ENCODE measurements around the gene SMPD3.

The SMPD3 gene

DNA sequence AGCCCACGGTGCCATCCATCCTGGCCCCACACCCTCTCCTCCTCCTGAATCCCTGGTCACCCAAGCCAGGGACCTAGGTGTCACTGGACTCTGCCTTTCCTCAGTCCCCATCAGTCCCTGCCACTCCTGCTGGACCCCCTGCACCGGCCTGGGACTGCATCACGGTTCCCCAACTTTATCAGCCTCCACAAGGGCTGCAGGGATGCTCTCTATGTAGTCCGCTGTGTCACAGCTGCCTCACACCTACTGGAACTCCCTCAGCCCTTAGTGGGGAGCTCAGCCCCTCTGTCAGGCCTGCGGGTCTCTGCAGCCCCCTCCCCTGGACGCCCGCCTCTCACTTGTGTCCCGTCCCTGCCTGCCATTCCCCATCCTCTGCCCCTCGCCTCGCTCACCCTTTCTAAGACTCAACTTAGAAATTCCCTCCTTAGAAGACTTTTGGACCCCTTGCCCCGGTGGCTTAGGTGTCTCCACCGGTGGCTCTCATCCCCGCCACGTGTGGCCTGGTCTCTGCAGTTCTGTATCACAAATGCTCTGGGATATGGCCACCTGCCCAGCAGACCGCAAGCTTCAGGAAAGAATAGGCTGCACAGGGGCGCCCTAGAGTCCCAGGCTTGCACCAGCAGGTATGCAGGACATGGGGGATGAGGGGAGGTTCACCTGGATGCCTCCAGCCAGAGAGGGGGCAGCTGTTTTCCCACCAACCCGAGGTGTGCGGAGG, 74.6 kb downstream of the SMPD3 start:
- TF ChIP-seq GATA3 (IDR thresholded peaks at IDR 0.05; ENCODE audit: low read depth, low read length) = no peak
- no peak for TF ChIP-seq GATA2 (IDR thresholded peaks at IDR 0.05; ENCODE audit: low read depth, low read length)

DNA sequence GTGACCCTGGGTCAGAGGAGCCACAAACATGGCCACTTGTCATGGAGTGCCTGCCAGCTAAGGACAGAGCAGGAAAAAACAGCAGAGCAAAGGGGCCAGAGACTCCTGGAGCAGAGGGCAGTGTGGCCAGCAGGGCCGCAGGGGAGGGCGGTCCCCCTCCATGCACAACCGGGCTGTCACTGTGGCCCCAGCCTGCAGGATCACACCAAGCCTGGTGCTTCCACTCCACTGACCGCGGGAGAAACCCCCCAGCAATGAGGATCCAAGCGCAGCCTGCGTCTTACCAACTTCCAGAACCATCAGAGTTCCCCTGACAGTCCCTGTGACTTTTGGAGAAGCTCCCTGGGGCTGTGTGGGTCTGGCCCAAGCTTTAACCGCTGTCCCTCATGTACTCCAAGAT, 75.5 kb downstream of the SMPD3 start:
- no peak for TF ChIP-seq GATA3 (IDR thresholded peaks at IDR 0.05; ENCODE audit: low read depth, low read length)
- no peak for TF ChIP-seq GATA2 (IDR thresholded peaks at IDR 0.05; ENCODE audit: low read depth, low read length)

DNA sequence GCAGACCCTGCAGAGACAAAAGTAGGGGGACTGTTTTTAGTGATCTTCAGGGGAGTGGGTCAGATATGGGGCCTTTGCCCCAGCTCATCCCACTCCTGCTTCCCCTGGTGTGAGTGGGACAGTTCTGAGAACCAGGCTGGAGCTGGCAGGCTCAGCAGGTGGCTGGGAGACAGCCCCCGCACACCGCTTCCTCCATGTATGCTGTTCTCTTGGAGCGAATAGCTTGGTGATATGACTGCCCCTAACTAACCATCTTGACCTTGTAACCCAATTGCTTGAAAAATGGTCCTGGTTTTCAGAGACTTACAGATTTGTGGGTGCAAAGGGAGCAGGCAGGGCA, 76.0 kb downstream of the SMPD3 start:
- TF ChIP-seq GATA3 (IDR thresholded peaks at IDR 0.05; ENCODE audit: low read depth, low read length) = no peak
- TF ChIP-seq GATA2 (IDR thresholded peaks at IDR 0.05; ENCODE audit: low read depth, low read length) = no peak

DNA sequence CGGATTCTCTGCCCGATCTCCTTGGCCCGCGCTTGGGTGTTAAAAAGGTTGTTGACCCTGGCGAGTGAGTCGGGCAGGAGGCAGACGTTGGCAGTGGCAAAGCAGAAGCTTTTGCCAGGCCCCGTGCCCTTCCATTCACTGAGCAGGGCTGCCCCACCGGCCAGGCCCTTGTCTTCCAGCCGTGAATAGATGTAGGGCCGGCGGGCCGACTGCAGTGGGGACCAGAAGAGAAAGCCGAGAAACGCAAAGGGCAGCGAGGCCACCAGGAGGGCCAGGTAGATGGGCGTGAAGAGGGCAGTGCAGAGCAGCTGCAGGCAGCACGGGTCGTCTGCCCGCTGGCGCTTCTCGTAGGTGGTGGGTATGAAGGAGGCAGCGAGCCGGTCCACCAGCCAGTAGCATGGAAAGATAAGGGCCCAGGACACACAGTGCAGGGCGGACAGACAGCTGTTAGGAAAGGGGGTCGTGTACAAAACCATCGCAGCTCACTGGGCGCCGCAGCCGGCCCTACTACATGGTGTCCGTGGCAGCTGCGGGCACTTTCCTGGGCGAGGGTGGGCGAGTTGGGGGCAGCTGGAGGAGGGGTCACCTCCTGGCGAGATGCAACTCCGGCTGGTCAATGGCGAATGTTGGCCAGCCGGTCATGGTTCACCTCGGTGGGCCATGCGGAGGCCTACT, 76.5 kb downstream of the SMPD3 start:
- TF ChIP-seq GATA2 (IDR thresholded peaks at IDR 0.05; ENCODE audit: low read depth, low read length) = no peak
- TF ChIP-seq GATA3 (IDR thresholded peaks at IDR 0.05; ENCODE audit: low read depth, low read length) = no peak

DNA sequence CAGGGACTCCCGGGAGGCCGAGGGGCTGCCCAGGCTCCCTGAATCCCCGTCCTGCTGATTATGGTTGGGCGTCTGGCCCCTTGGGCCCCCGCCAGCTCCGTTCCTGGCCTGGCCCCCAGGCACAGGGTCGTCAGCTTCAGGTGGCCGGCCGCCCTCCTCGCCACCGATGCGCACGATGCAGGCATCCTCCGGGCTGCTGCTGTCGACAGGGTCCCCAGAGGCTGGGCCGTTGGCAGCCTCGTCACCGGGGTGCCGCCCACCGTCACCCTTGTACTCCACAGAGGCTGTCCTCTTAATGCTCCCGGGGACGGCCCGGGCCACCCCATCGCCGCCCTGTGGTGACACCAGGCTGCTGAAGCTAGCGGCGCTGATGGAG, 77.0 kb downstream of the SMPD3 start:
- TF ChIP-seq GATA3 (IDR thresholded peaks at IDR 0.05; ENCODE audit: low read depth, low read length) (no peak), GATA2 (IDR thresholded peaks at IDR 0.05; ENCODE audit: low read depth, low read length) (no peak)

DNA sequence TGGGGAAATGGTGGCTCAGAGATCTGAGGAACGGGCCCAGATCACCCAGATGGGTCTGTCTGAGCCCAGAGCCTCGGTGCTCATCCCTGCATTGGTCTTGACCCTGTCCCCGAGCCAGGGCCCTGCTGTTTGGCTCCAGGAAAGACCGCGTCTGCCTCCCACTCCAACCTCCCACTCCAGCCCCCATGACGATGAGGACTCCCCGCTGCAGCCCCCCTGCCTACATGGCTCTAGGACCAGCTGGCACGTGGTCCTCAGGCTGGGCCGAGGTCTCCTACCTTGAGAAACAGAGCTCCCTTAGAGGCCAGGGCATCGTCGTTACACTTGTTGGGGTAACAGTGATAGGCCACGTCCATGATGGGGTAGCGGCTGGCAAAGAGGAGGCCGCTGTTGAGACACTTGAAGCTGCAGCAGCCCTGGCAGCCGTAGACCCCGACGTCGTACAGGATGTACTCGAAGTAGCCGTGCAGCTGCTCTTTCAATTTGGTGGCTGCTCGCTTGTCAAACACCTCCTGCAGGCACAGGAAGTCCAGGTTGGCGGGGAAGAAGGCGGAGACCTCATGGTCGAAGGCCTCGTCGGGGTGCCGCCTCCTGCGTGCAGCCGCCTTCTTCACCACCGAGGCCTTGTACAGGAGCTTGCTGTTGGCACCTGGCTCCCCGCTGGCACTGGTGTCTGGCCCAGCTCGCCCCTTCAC, 77.6 kb downstream of the SMPD3 start:
- TF ChIP-seq GATA3 (IDR thresholded peaks at IDR 0.05; ENCODE audit: low read depth, low read length) = no peak
- no peak for TF ChIP-seq GATA2 (IDR thresholded peaks at IDR 0.05; ENCODE audit: low read depth, low read length)

DNA sequence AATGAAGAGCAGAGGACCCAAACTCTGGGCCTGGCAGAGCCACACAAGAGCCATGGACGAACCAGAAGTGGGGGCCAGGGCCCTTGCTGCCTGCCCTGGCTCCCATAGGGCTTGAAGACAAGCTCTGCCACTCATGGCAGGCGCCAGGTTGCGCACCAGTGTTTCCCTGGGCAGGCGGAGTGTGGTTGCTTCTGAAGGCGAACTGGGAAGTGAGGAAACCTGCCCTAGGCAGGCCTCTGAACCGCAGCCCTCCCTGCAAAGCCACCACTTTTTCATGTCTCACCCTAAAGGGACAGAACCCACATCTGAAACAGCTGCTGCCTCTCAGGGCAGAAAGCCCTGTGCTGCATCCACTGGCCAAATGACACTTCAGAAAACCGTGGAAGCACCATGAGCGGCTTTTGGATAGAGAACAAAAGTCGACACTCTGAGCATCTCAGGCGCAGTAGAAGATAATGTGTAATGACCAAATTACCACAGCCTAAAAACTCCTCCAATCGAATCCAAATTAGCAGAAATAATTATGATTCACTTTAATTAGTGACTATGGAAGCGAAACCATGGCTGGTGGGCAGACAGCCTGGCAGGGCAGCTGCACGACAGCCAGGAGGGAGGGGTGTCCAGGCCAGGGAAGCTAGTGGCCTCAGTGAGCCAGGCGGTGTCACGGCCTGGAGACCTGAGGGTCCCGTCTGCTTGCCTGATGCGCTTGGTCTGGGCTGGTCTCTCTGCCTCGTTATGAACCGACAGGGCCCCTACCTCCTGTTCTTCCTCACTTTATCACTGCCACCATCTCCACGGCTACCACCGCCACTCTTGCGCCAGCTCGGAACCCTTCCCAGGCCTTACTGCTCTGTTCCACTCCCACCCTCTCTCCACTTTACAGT, 78.4 kb downstream of the SMPD3 start:
- TF ChIP-seq GATA3 (IDR thresholded peaks at IDR 0.05; ENCODE audit: low read depth, low read length) (no peak), GATA2 (IDR thresholded peaks at IDR 0.05; ENCODE audit: low read depth, low read length) (no peak; the same call in 1 of the 2 replicates)

DNA sequence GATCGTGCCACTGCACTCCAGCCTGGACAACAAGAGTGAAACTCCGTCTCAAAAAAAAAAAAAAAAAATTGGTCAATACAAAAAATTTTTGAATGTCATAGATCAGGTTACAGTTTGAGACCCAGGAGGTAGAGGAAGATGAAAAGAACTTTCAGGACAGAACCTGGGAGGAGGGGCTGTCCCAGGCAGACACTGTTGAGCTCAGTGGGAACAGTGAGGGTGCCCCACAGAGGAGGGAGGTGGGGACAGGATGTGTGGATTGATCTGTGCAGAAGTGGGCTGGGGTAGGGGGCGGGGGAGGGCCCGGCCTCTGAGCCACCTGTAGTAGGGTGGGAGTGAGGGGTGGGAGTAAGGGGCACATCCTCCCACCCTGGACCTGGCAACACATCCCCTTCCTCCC, 79.1 kb downstream of the SMPD3 start:
- TF ChIP-seq GATA2 (IDR thresholded peaks at IDR 0.05; ENCODE audit: low read depth, low read length) (no peak), GATA3 (IDR thresholded peaks at IDR 0.05; ENCODE audit: low read depth, low read length) (no peak)

DNA sequence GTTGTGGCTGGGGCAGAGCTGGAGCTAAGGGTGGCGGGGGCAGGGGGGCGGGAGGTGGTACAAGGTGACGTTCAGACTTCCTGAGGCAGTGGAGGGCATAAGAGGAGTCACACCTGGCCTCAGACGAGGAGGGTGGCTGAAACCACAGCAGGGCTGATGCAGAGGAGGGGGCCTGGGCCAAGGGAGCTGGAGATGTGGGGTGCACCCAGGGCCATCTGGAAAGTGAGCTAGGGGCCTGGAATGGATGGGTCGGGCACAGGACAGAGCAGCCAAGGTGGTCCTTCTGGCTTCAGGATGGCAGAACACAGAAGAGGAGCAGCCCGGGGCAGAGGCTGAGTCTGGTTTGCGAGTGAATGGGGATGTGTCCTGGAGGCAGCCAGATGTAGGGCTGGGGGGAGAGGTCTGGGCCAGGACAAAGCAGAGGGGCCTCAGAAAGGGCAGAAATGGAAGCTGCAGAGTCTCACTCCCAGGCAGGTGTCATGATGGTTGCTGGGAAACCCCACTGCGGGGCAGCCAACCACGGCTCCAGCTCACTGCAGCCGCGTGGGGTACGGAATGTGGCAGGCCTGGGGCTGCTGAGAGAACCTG, 79.9 kb downstream of the SMPD3 start:
- TF ChIP-seq GATA2 (IDR thresholded peaks at IDR 0.05; ENCODE audit: low read depth, low read length) = no peak

DNA sequence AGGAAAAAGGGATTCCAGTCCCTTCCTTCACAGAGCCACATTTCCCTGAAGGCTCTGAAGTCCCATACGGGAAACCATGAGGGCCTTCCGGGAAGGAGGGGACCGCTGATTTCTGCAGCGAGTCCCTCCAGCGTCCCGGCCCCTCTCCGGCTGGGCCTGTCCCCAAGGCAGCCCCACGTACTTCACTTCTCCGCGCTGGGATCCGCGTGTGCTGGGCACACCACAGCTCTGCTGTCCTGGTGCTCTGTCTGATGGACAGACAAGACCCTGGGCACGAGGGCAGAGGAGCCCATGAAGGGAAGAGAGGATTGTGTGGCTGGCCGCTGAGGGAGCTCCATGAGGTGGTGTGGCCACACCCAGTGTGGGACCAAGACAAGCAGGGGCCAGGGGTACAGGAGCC, 80.4 kb downstream of the SMPD3 start:
- no peak for TF ChIP-seq GATA3 (IDR thresholded peaks at IDR 0.05; ENCODE audit: low read depth, low read length)
- TF ChIP-seq GATA2 (IDR thresholded peaks at IDR 0.05; ENCODE audit: low read depth, low read length) = no peak

DNA sequence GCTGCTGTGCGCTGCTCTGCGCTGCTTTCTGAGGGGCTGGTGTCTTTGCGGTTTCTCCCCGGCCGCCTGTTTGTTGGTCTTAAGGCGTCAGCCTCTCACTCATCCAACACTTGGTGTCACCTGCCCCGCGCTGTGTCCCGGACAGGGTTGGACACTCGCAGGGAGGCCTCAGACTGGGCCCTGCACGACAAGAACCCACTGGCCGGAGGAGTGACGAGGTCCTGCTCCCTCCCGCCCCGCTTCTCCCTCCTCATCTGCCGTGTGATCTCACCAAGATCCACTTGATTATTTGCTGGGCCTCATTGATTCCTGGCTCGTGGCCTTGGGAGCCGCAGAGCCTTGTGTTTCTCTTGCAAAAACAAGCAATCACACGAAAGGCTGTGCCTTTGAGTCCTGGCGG, 80.9 kb downstream of the SMPD3 start:
- no peak for TF ChIP-seq GATA3 (IDR thresholded peaks at IDR 0.05; ENCODE audit: low read depth, low read length)
- TF ChIP-seq GATA2 (IDR thresholded peaks at IDR 0.05; ENCODE audit: low read depth, low read length) = no peak

DNA sequence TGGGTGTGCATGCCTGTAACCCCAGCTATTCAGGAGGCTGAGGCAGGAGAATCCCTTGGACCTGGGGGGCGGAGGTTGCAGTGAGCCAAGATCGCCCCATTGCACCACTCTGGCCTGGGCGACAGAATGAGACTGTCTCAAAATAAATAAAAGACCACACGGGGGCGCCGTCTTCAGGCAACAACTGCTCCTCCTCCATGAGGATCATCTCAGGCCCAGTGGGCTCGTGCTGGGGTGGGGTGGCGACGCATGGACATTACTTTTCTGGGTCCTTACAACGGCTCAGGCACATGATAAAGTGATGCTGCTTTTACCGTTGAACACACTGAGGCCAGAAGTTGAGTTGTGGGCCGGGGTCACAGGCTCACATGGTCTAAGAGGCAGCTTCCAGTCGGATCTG, 81.3 kb downstream of the SMPD3 start:
- TF ChIP-seq GATA3 (IDR thresholded peaks at IDR 0.05; ENCODE audit: low read depth, low read length) (no peak), GATA2 (IDR thresholded peaks at IDR 0.05; ENCODE audit: low read depth, low read length) (no peak)

DNA sequence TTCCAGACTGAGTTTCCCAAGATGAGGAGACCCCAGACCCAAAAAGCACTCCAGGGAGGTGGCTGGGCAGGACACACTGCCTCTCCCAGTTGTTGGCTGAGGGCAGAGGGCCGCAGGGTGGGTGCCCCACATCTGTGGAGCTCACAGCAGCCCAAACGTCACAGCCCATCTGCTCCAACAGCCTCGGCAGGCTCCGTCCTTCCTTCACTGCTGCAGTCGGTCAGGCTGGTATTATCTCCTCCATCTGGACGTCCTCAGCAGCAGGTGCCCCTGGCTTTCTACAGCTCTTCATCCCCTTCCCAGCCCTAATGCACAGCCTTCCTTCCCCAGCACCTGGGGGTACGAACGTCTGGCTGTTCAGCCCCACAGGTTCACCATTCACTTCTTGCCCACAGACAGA, 82.2 kb downstream of the SMPD3 start:
- TF ChIP-seq GATA2 (IDR thresholded peaks at IDR 0.05; ENCODE audit: low read depth, low read length) = peak; percentile 81
- no peak for TF ChIP-seq GATA3 (IDR thresholded peaks at IDR 0.05; ENCODE audit: low read depth, low read length)
